HG03378 (cell line): Measurements from ENCODE around the gene BRD7.

ENCODE experiments used
- ATAC-seq: cut with Tn5 transposase; IDR thresholded peaks from one replicate; pipeline ENCODE4 v1.9.1; 2021; ENCODE audit warnings: mild to moderate bottlenecking, moderate library complexity; ENCODE audit not compliant: unreplicated experiment

The BRD7 gene

GRCh38 chr16:50368410-50369132 lies at the start of gene BRD7:
Gene BRD7, minus strand, starts transcription at chr16:50368988. Its CDS starts 214 bp downstream, at chr16:50368774.
- no peak for ATAC-seq

GRCh38 chr16:50416388-50416787 lies 47.6 kb upstream of the BRD7 start:
- ATAC-seq, result no peak

GRCh38 chr16:50414152-50414551 lies 45.4 kb upstream of the BRD7 start:
- no peak for ATAC-seq

- ATAC-seq, result no peak
These were observed 42.2 kb upstream of the BRD7 start for GRCh38 chr16:50411034-50411433.

- no peak for ATAC-seq
These were observed 39.3 kb upstream of the BRD7 start for GRCh38 chr16:50408001-50408561.

GRCh38 chr16:50407351-50407750 lies 38.6 kb upstream of the BRD7 start:
- no peak for ATAC-seq

GRCh38 chr16:50403491-50403890 lies 34.7 kb upstream of the BRD7 start:
- ATAC-seq, result no peak

- no peak for ATAC-seq
These were observed 33.6 kb upstream of the BRD7 start for GRCh38 chr16:50402298-50402895.

GRCh38 chr16:50401355-50401754 lies 32.6 kb upstream of the BRD7 start:
- no peak for ATAC-seq

GRCh38 chr16:50400967-50401348 lies 32.2 kb upstream of the BRD7 start:
- no peak for ATAC-seq

GRCh38 chr16:50400312-50400966 lies 31.7 kb upstream of the BRD7 start:
- ATAC-seq, result no peak

- ATAC-seq, result no peak
These were observed 30.6 kb upstream of the BRD7 start for GRCh38 chr16:50399411-50399810.

GRCh38 chr16:50398336-50398735 lies 29.5 kb upstream of the BRD7 start:
- no peak for ATAC-seq

GRCh38 chr16:50396761-50397535 lies 28.2 kb upstream of the BRD7 start:
- no peak for ATAC-seq

GRCh38 chr16:50395763-50396710 lies 27.2 kb upstream of the BRD7 start:
- ATAC-seq, result no peak

GRCh38 chr16:50393858-50394802 lies 25.3 kb upstream of the BRD7 start:
- ATAC-seq, result no peak

GRCh38 chr16:50393416-50393815 lies 24.6 kb upstream of the BRD7 start:
- no peak for ATAC-seq

- no peak for ATAC-seq
These were observed 22.3 kb upstream of the BRD7 start for GRCh38 chr16:50390914-50391716.
